HEK293 (cell line): Measurements from ENCODE around the gene CCNI2.

Experiments used
- CTCF ChIP-seq: fragments of 450-650 bp; formaldehyde crosslinking; IDR thresholded peaks from 2 replicates; pipeline ENCODE4 v1.5.1; 2016; ENCODE audit warnings: missing biosample characterization, missing genetic modification characterization
- GLIS1 ChIP-seq: fragments of 450-650 bp; formaldehyde crosslinking; IDR thresholded peaks from 2 replicates; pipeline ENCODE4 v1.5.1; 2016; ENCODE audit warnings: missing biosample characterization, missing genetic modification characterization
- GLIS2 ChIP-seq: fragments of 450-650 bp; formaldehyde crosslinking; IDR thresholded peaks from 2 replicates; pipeline ENCODE4 v1.5.1; 2016; ENCODE audit warnings: missing biosample characterization, missing genetic modification characterization
- KLF17 ChIP-seq: fragments of 450-650 bp; formaldehyde crosslinking; IDR thresholded peaks from 2 replicates; pipeline ENCODE4 v1.5.1; 2016; ENCODE audit warnings: missing biosample characterization, missing genetic modification characterization
- KLF7 ChIP-seq: fragments of 450-650 bp; formaldehyde crosslinking; IDR thresholded peaks from 2 replicates; pipeline ENCODE4 v1.5.1; 2016; ENCODE audit warnings: missing biosample characterization, missing genetic modification characterization, borderline replicate concordance
- KLF8 ChIP-seq: fragments of 450-650 bp; formaldehyde crosslinking; IDR thresholded peaks from 2 replicates; pipeline ENCODE4 v1.5.1; 2016; ENCODE audit warnings: missing biosample characterization, missing genetic modification characterization
- MYNN ChIP-seq: fragments of 450-650 bp; formaldehyde crosslinking; IDR thresholded peaks from 2 replicates; pipeline ENCODE4 v1.5.1; 2016; ENCODE audit warnings: missing biosample characterization, missing genetic modification characterization, borderline replicate concordance
- OVOL3 ChIP-seq: fragments of 450-650 bp; formaldehyde crosslinking; IDR thresholded peaks from 2 replicates; pipeline ENCODE4 v1.5.1; 2016; ENCODE audit warnings: missing biosample characterization, missing genetic modification characterization
- PRDM4 ChIP-seq: fragments of 450-650 bp; formaldehyde crosslinking; IDR thresholded peaks from 2 replicates; pipeline ENCODE4 v1.5.1; 2017; ENCODE audit warnings: missing biosample characterization, missing genetic modification characterization
- SP2 ChIP-seq: fragments of 450-650 bp; formaldehyde crosslinking; IDR thresholded peaks from 2 replicates; pipeline ENCODE4 v1.5.1; 2016; ENCODE audit warnings: missing biosample characterization, missing genetic modification characterization
- SP3 ChIP-seq: fragments of 450-650 bp; formaldehyde crosslinking; IDR thresholded peaks from 2 replicates; pipeline ENCODE4 v1.5.1; 2016; ENCODE audit warnings: missing biosample characterization, missing genetic modification characterization
- SP7 ChIP-seq: fragments of 450-650 bp; formaldehyde crosslinking; IDR thresholded peaks from 2 replicates; pipeline ENCODE4 v1.5.1; 2016; ENCODE audit warnings: missing biosample characterization, missing genetic modification characterization
- YY1 ChIP-seq: fragments of 450-650 bp; formaldehyde crosslinking; IDR thresholded peaks from 2 replicates; pipeline ENCODE4 v1.5.1; 2018; ENCODE audit warnings: missing biosample characterization, missing genetic modification characterization
- YY2 ChIP-seq: fragments of 450-650 bp; formaldehyde crosslinking; IDR thresholded peaks from 2 replicates; pipeline ENCODE4 v1.5.1; 2016; ENCODE audit warnings: missing biosample characterization, missing genetic modification characterization
- ZBTB20 ChIP-seq: fragments of 450-650 bp; formaldehyde crosslinking; IDR thresholded peaks from 2 replicates; pipeline ENCODE4 v1.5.1; 2016; ENCODE audit warnings: missing biosample characterization, missing genetic modification characterization
- ZBTB26 ChIP-seq: fragments of 450-650 bp; formaldehyde crosslinking; optimal IDR thresholded peaks from 2 replicates; pipeline ENCODE3; 2016; ENCODE audit warnings: missing biosample characterization, mild to moderate bottlenecking, missing genetic modification characterization
- ZBTB48 ChIP-seq: fragments of 450-650 bp; formaldehyde crosslinking; IDR thresholded peaks from 2 replicates; pipeline ENCODE4 v1.5.1; 2016; ENCODE audit warnings: missing biosample characterization, missing genetic modification characterization
- ZBTB8A ChIP-seq: fragments of 450-650 bp; formaldehyde crosslinking; IDR thresholded peaks from 2 replicates; pipeline ENCODE4 v1.5.1; 2016; ENCODE audit warnings: missing biosample characterization, missing genetic modification characterization
- ZFHX2 ChIP-seq: fragments of 450-650 bp; formaldehyde crosslinking; conservative IDR thresholded peaks from 2 replicates; pipeline ENCODE4 v1.5.1; 2016; ENCODE audit warnings: missing biosample characterization, missing genetic modification characterization
- ZFP3 ChIP-seq: fragments of 450-650 bp; formaldehyde crosslinking; IDR thresholded peaks from 2 replicates; pipeline ENCODE4 v1.5.1; 2016; ENCODE audit warnings: low read depth, missing biosample characterization, missing genetic modification characterization
- ZFP37 ChIP-seq: fragments of 450-650 bp; formaldehyde crosslinking; IDR thresholded peaks from 2 replicates; pipeline ENCODE4 v1.5.1; 2016; ENCODE audit warnings: missing biosample characterization, missing genetic modification characterization
- ZFP41 ChIP-seq: fragments of 450-650 bp; formaldehyde crosslinking; IDR thresholded peaks from 2 replicates; pipeline ENCODE4 v1.5.1; 2016; ENCODE audit warnings: missing biosample characterization, missing genetic modification characterization, borderline replicate concordance
- ZNF184 ChIP-seq: fragments of 450-650 bp; IDR thresholded peaks from 2 replicates; pipeline ENCODE4 v1.5.1; 2018; ENCODE audit warnings: missing biosample characterization, mild to moderate bottlenecking, missing genetic modification characterization
- ZNF19 ChIP-seq: fragments of 450-650 bp; formaldehyde crosslinking; IDR thresholded peaks from 2 replicates; pipeline ENCODE4; 2016; ENCODE audit warnings: missing biosample characterization, missing genetic modification characterization, low read depth
- ZNF2 ChIP-seq: fragments of 450-650 bp; formaldehyde crosslinking; IDR thresholded peaks from 2 replicates; pipeline ENCODE4 v1.5.1; 2016; ENCODE audit warnings: missing biosample characterization, missing genetic modification characterization
- ZNF341 ChIP-seq: fragments of 450-650 bp; formaldehyde crosslinking; IDR thresholded peaks from 2 replicates; pipeline ENCODE4; 2016; ENCODE audit warnings: low read depth, missing biosample characterization, missing genetic modification characterization
- ZNF366 ChIP-seq: fragments of 450-650 bp; formaldehyde crosslinking; conservative IDR thresholded peaks from 2 replicates; pipeline ENCODE4 v1.5.1; 2016; ENCODE audit warnings: missing biosample characterization, missing genetic modification characterization
- ZNF426 ChIP-seq: fragments of 450-650 bp; formaldehyde crosslinking; IDR thresholded peaks from 2 replicates; pipeline ENCODE4 v1.5.1; 2017; ENCODE audit warnings: missing biosample characterization, missing genetic modification characterization, mild to moderate bottlenecking, inconsistent platforms, moderate library complexity
- ZNF433 ChIP-seq: fragments of 450-650 bp; formaldehyde crosslinking; IDR thresholded peaks from 2 replicates; pipeline ENCODE4 v1.5.1; 2016; ENCODE audit warnings: missing biosample characterization, missing genetic modification characterization, low read depth
- ZNF521 ChIP-seq: fragments of 450-650 bp; formaldehyde crosslinking; IDR thresholded peaks from 2 replicates; pipeline ENCODE4 v1.5.1; 2017; ENCODE audit warnings: missing biosample characterization, mild to moderate bottlenecking, missing genetic modification characterization
- ZNF561 ChIP-seq: fragments of 450-650 bp; IDR thresholded peaks from 2 replicates; pipeline ENCODE4 v1.5.1; 2018; ENCODE audit warnings: missing biosample characterization, missing genetic modification characterization, borderline replicate concordance
- ZNF610 ChIP-seq: fragments of 450-650 bp; formaldehyde crosslinking; IDR thresholded peaks from 2 replicates; pipeline ENCODE4 v1.5.1; 2016; ENCODE audit warnings: missing biosample characterization, missing genetic modification characterization, borderline replicate concordance
- ZNF660 ChIP-seq: fragments of 450-650 bp; IDR thresholded peaks from 2 replicates; pipeline ENCODE4 v1.5.1; 2018; ENCODE audit warnings: missing biosample characterization, mild to moderate bottlenecking, missing genetic modification characterization
- ZSCAN16 ChIP-seq: fragments of 450-650 bp; formaldehyde crosslinking; IDR thresholded peaks from 2 replicates; pipeline ENCODE4 v1.5.1; 2016; ENCODE audit warnings: missing biosample characterization, missing genetic modification characterization

Gene CCNI2

GRCh38 chr5:132736853-132737833 is 10.1 kb upstream of the CCNI2 start, which contains the start of gene KIF3A (continued):
- peak; percentile 36; the same call in 1 of the 2 replicates for TF ChIP-seq KLF7 (tag by site-specific recombination)
- peak; percentile 72; the same call in 1 of the 2 replicates for TF ChIP-seq ZNF610 (tag by site-specific recombination)
- TF ChIP-seq OVOL3 (tag by site-specific recombination) = 0 out of 2 replicates have a peak, but pooled peaks have one; percentile 13
- TF ChIP-seq ZNF184 (tag by site-specific recombination) = 0 out of 2 replicates have a peak, but pooled peaks have one; percentile 38
- TF ChIP-seq ZBTB20 (tag by site-specific recombination) = peak; percentile 59; the same call in 1 of the 2 replicates
- no peak for TF ChIP-seq ZFP3 (tag by site-specific recombination)
- peak; percentile 80 for TF ChIP-seq ZNF660 (tag by site-specific recombination)
- peak; percentile 90 for TF ChIP-seq ZBTB26
- peak; percentile 70 for TF ChIP-seq SP2 (tag by site-specific recombination)
- no peak for TF ChIP-seq ZFP41 (tag by site-specific recombination)
- TF ChIP-seq YY2 (tag by site-specific recombination) = 0 out of 2 replicates have a peak, but pooled peaks have one; percentile 20
- TF ChIP-seq CTCF (tag by site-specific recombination) = peak; percentile 38; the same call in 1 of the 2 replicates
- TF ChIP-seq ZNF341 (tag by site-specific recombination) = no peak
- no peak for TF ChIP-seq PRDM4 (tag by site-specific recombination)
- peak; percentile 93 for TF ChIP-seq GLIS2 (tag by site-specific recombination)
- peak; percentile 29; the same call in 1 of the 2 replicates for TF ChIP-seq ZBTB48 (tag by site-specific recombination)
- TF ChIP-seq ZNF433 (tag by site-specific recombination) = no peak
- TF ChIP-seq KLF8 (tag by site-specific recombination) = peak; percentile 72; the same call in 1 of the 2 replicates
- TF ChIP-seq ZNF521 = no peak
- TF ChIP-seq MYNN = no peak
- peak; percentile 31; the same call in 1 of the 2 replicates for TF ChIP-seq ZSCAN16 (tag by site-specific recombination)
- peak; percentile 45; the same call in 1 of the 2 replicates for TF ChIP-seq SP7 (tag by site-specific recombination)
- peak; percentile 91 for TF ChIP-seq ZBTB8A (tag by site-specific recombination)
- TF ChIP-seq ZNF2 (tag by site-specific recombination) = no peak
- peak; percentile 53; the same call in 1 of the 2 replicates for TF ChIP-seq ZFHX2
- peak; percentile 80 for TF ChIP-seq GLIS1
- no peak for TF ChIP-seq ZNF19 (tag by site-specific recombination)
- TF ChIP-seq SP3 (tag by site-specific recombination) = peak; percentile 51; the same call in 1 of the 2 replicates
- 0 out of 2 replicates have a peak, but pooled peaks have one; percentile 59 for TF ChIP-seq YY1 (tag by site-specific recombination)
- TF ChIP-seq ZFP37 (tag by site-specific recombination) = 0 out of 2 replicates have a peak, but pooled peaks have one; percentile 34
- peak; percentile 70 for TF ChIP-seq ZNF561 (tag by site-specific recombination)
- TF ChIP-seq ZNF366 (tag by site-specific recombination) = no peak
- TF ChIP-seq ZNF426 (tag by site-specific recombination) = no peak
- TF ChIP-seq KLF17 (tag by site-specific recombination) = 0 out of 2 replicates have a peak, but pooled peaks have one; percentile 30
